A549 (cell line): ENCODE measurements around the gene CCDC137. TPM values are rescaled to one million over a fixed set of nuclear protein-coding genes. Genes with fewer than 3 reads are reported as not detected.

Source experiments
- ATAC-seq, 2 experiments: fragments of 200-7000 bp in 1 of 2; fragments of >200 bp in 1 of 2; cut with Nextera tagmentation in 1 of 2; cut with Tn5 transposase in 1 of 2; 3 replicates each; pipeline versions ENCODE4 v1.8.0 to v1.9.1; 2018 to 2020; ENCODE audit warnings: mild to moderate bottlenecking in 1 of 2, moderate library complexity in 1 of 2
- CTCF ChIA-PET: fragments of 300-600 bp; sonication (Branson Sonifier 250); formaldehyde crosslinking; extraction: SDS; loops from one replicate; lab custom pipeline; 2021; ENCODE audit warnings: antibody characterized with exemption, inconsistent platforms; lab: Yijun Ruan, JAX
- POLR2A ChIA-PET: fragments of 350-600 bp; formaldehyde crosslinking; extraction: SDS; loops from one replicate; lab custom pipeline; 2021; ENCODE audit warnings: antibody characterized with exemption, inconsistent platforms; lab: Yijun Ruan, JAX
- DNase-seq, 2 experiments: peaks; one replicate each; pipeline versions ENCODE4 v3.0.0 to v3.0.0-alpha.2; 2011 to 2016; ENCODE audit warnings: low read depth in 1 of 2, low spot score in 1 of 2
- FAIRE-seq: peaks from 2 replicates; lab custom pipeline; 2011; peaks lifted over from hg19 to GRCh38; lab: Jason Lieb, UNC
- H3K27ac ChIP-seq, 2 experiments: fragments of >200 bp; sonication (Bioruptor Twin); formaldehyde crosslinking; 3 replicates each; pipeline ENCODE4 v1.5.1; 2016 to 2017
- H3K4me1 ChIP-seq: fragments of >200 bp; sonication (Bioruptor Twin); formaldehyde crosslinking; 3 replicates; pipeline ENCODE4 v1.6.1; 2016
- H3K4me2 ChIP-seq: fragments of >200 bp; sonication (Bioruptor Twin); formaldehyde crosslinking; 3 replicates; pipeline ENCODE4 v1.6.1; 2016
- H3K4me3 ChIP-seq: fragments of >200 bp; sonication (Bioruptor Twin); formaldehyde crosslinking; 3 replicates; pipeline ENCODE4 v1.5.1; 2016
- H3K9me3 ChIP-seq: fragments of >200 bp; sonication (Bioruptor Twin); formaldehyde crosslinking; 3 replicates; pipeline ENCODE4 v1.6.1; 2016
- BCL3 ChIP-seq: fragments of >200 bp; sonication (Bioruptor Twin); formaldehyde crosslinking; IDR thresholded peaks from 3 replicates; pipeline ENCODE4 v1.6.1; 2016
- CBX8 ChIP-seq: fragments of 200-600 bp; sonication (generic); IDR thresholded peaks from 2 replicates; pipeline ENCODE4 v1.6.1; 2016
- CHD2 ChIP-seq: fragments of 150-350 bp; IDR thresholded peaks from 2 replicates; pipeline ENCODE4 v1.6.1; 2014; ENCODE audit warnings: low read length; ENCODE audit not compliant: partially characterized antibody
- E2F6 ChIP-seq: IDR thresholded peaks from 2 replicates; pipeline ENCODE4 v1.6.1; 2012; ENCODE audit warnings: low read depth, borderline replicate concordance
- EP300 ChIP-seq, 2 experiments: fragments of >200 bp; sonication (Bioruptor Twin); formaldehyde crosslinking; IDR thresholded peaks; 2 replicates in 1 of 2; 3 replicates in 1 of 2; pipeline ENCODE4 v1.6.1; 2016 to 2017
- HDAC2 ChIP-seq: fragments of 200-600 bp; sonication (generic); IDR thresholded peaks from 2 replicates; pipeline ENCODE4 v1.6.1; 2016
- HOXB5 ChIP-seq: fragments of 250-450 bp; sonication (Bioruptor Pico); IDR thresholded peaks from 2 replicates; pipeline ENCODE4 v1.5.0; 2020; ENCODE audit warnings: mild to moderate bottlenecking, moderate library complexity
- JUNB ChIP-seq: fragments of >200 bp; sonication (Bioruptor Twin); formaldehyde crosslinking; IDR thresholded peaks from 2 replicates; pipeline ENCODE4 v1.6.1; 2016
- KDM1A ChIP-seq: fragments of 200-600 bp; sonication (generic); IDR thresholded peaks from 2 replicates; pipeline ENCODE4 v1.6.1; 2016; ENCODE audit warnings: low read depth, mild to moderate bottlenecking
- MYC ChIP-seq: IDR thresholded peaks from 2 replicates; pipeline ENCODE4 v1.6.1; 2012; ENCODE audit warnings: mild to moderate bottlenecking, inconsistent platforms, low read length, improper control_type of control experiment, borderline replicate concordance
- NFE2L2 ChIP-seq: fragments of 150-350 bp; conservative IDR thresholded peaks from 2 replicates; pipeline ENCODE4 v1.6.1; 2014; ENCODE audit warnings: low read length
- NPAS2 ChIP-seq: fragments of 250-450 bp; sonication (Bioruptor Pico); IDR thresholded peaks from 2 replicates; pipeline ENCODE4 v1.8.0; 2022; ENCODE audit warnings: mild to moderate bottlenecking, moderate library complexity, borderline replicate concordance
- NR3C1 ChIP-seq: fragments of >200 bp; sonication (Bioruptor Twin); formaldehyde crosslinking; IDR thresholded peaks from 3 replicates; pipeline ENCODE4 v1.6.1; 2017
- PBX3 ChIP-seq: IDR thresholded peaks from 2 replicates; pipeline ENCODE4 v1.6.1; 2012
- PHF8 ChIP-seq: fragments of 200-600 bp; sonication (generic); IDR thresholded peaks from 2 replicates; pipeline ENCODE4 v1.6.1; 2016; ENCODE audit warnings: low read depth, mild to moderate bottlenecking, antibody characterized with exemption, moderate library complexity, borderline replicate concordance
- POLR2AphosphoS2 ChIP-seq: conservative IDR thresholded peaks from 2 replicates; pipeline ENCODE4 v1.6.1; 2012; ENCODE audit warnings: low read length, improper control_type of control experiment, inconsistent platforms
- REST ChIP-seq: fragments of 200-600 bp; sonication (generic); IDR thresholded peaks from 2 replicates; pipeline ENCODE4 v1.6.1; 2016; ENCODE audit warnings: antibody characterized with exemption, mild to moderate bottlenecking, moderate library complexity
- SREBF2 ChIP-seq: fragments of 450-650 bp; IDR thresholded peaks from 2 replicates; pipeline ENCODE4 v1.6.1; 2014; ENCODE audit warnings: mild to moderate bottlenecking, moderate library complexity
- ZFP36 ChIP-seq: fragments of 450-650 bp; IDR thresholded peaks from 2 replicates; pipeline ENCODE4 v1.6.1; 2014; ENCODE audit warnings: borderline replicate concordance; ENCODE audit not compliant: partially characterized antibody
- ZNF302 ChIP-seq: fragments of 250-450 bp; sonication (Bioruptor Pico); IDR thresholded peaks from 2 replicates; pipeline ENCODE4 v1.9.0; 2021; ENCODE audit warnings: inconsistent platforms, mild to moderate bottlenecking, moderate library complexity
- WGBS: methylation state at CpG from one replicate; pipeline ENCODE4 v1.1.6; 2017; ENCODE audit errors: missing lambda C conversion rate; 5-methylcytosine and 5-hydroxymethylcytosine counted together
- polyA plus RNA-seq, 4 experiments: library from polyadenylated mRNA; depleted of rRNA in 3 of 4; stranded (reverse); fragments of >200 nt; fragmentation: RNase III in 1 of 4; extraction: RNeasy Plus Mini Kit Qiagen cat#74134 plus additional on column Dnase treatment in 1 of 4; gene quantifications; 2 replicates in 3 of 4; 3 replicates in 1 of 4; pipeline ENCODE4 v1.2.3, GENCODE V29; 2011 to 2017

The CCDC137 gene
- polyA plus RNA-seq, 2 of the 4 experiments (the other 2 are of a cell fraction): 22.6 to 55.0 TPM

GRCh38 chr17:81703747-81704654 lies 37.5 kb downstream of the CCDC137 start:
- POLR2A ChIA-PET: interaction anchor here (0.6 to 3.7 kb wide), 10 partner anchors 9 to 129 kb away, joined by 3 to 42 read pairs (median 4); partner anchors contain the start of genes ARL16, HGS, MCRIP1 and SLC25A10
- ATAC-seq: no peak; a peak in 1 of 6 replicates
- 16% methylated on average over 25 of the region's 27 CpGs for WGBS

GRCh38 chr17:81705518-81706231 lies 39.1 kb downstream of the CCDC137 start:
- H3K9me3 ChIP-seq: no peaks in the 10 kb centered on the region
- no peak for ATAC-seq
- CTCF ChIA-PET: interaction anchor here (0.8 to 1.6 kb wide), 3 partner anchors 10 to 22 kb away, joined by 3 to 4 read pairs (median 3); partner anchors contain the start of genes ARL16 and HGS
- H3K4me3 ChIP-seq: no peak overlapping the region
- DNase-seq: no peak
- peaks cover 20% of the 10 kb centered on the region for H3K4me1 ChIP-seq
- H3K27ac ChIP-seq: no peak overlapping the region
- no peak for FAIRE-seq
- 95% methylated on average over 30 of the region's 30 CpGs for WGBS
- TF ChIP-seq NR3C1 (no peak), REST (no peak), PBX3 (no peak), NPAS2 (CRISPR knock-in tag) (no peak), EP300 (IDR thresholded peaks at IDR 0.05) (no peak), MYC (no peak)
- H3K4me2 ChIP-seq: no peak overlapping the region
- POLR2A ChIA-PET: no interaction called here

More at GRCh38 chr17:81703747-81704654, 37.5 kb downstream of the CCDC137 start:
- H3K4me2 ChIP-seq: peak overlapping the region; percentile 89
- CTCF ChIA-PET: interaction anchor here (0.7 to 2.9 kb wide), 10 partner anchors 8 to 103 kb away, joined by 3 to 19 read pairs (median 4); partner anchors contain the start of genes ARL16 and HGS
- peak overlapping the region; percentile 90 for H3K4me3 ChIP-seq
- TF ChIP-seq ZFP36 (no peak), CBX8 (no peak), SREBF2 (no peak), PHF8 (0 out of 2 replicates have a peak, but pooled peaks have one; percentile 3), NFE2L2 (no peak), HOXB5 (CRISPR knock-in tag) (no peak), BCL3 (no peak)
- no peaks in the 10 kb centered on the region for H3K9me3 ChIP-seq
- peak overlapping the region; percentile 97 to 98 for H3K27ac ChIP-seq
- DNase-seq: no peak
- FAIRE-seq: no peak
- peaks cover 22% of the 10 kb centered on the region for H3K4me1 ChIP-seq

GRCh38 chr17:81706232-81706611 lies 39.7 kb downstream of the CCDC137 start:
- ATAC-seq (no peak), DNase-seq (no peak), FAIRE-seq (no peak)
- WGBS: 95% methylated on average over 17 of the region's 17 CpGs
- no peak for TF ChIP-seq EP300 (IDR thresholded peaks at IDR 0.05)
- TF ChIP-seq ZNF302 (CRISPR knock-in tag): no peak
- TF ChIP-seq JUNB: no peak
- no peak for TF ChIP-seq NPAS2 (CRISPR knock-in tag)
- no peak for TF ChIP-seq POLR2AphosphoS2
- TF ChIP-seq HDAC2: no peak
- no peak for TF ChIP-seq MYC
- TF ChIP-seq E2F6: no peak
- no peak for TF ChIP-seq KDM1A
- TF ChIP-seq CHD2: no peak
- Histone ChIP-seq H3K4me2 (no peak overlapping the region), H3K4me1 (peaks cover 18% of the 10 kb centered on the region), H3K27ac (no peak overlapping the region), H3K9me3 (no peaks in the 10 kb centered on the region), H3K4me3 (no peak overlapping the region)
- ChIA-PET POLR2A (no interaction called here), CTCF (interaction anchor here (1.0 to 1.1 kb wide), 4 partner anchors 13 to 27 kb away, joined by 3 to 4 read pairs (median 4); partner anchors contain the start of genes ARL16 and HGS)
